Stimulated activated naive B cell treated with anti-CD40 and anti-IgM and Interleukin-4, amounts not matched to agents 10 μg/mL and 1 μg/mL and 100 μg/mL, for 72 hours (primary cell): ENCODE data around the gene AK4.
A peak's percentile ranks its signal among the peaks of the same experiment; 100 is the strongest.

ENCODE experiments used
- ATAC-seq, 2 donors: fragments of 150-1000 bp; cut with Tn5 transposase; replicated peaks; 2 replicates each; pipeline ENCODE4 v1.10.0; 2021; ENCODE audit warnings: moderate library complexity in 1 of 2
- DNase-seq: peaks from one replicate; pipeline ENCODE4 v3.0.0; 2021
- H3K27ac Mint-ChIP-seq: one replicate; pipeline ENCODE4 v1.8.0; 2022; ENCODE audit warnings: mild to moderate bottlenecking, mixed read lengths
- H3K27me3 Mint-ChIP-seq, 2 donors: one replicate each; pipeline ENCODE4 v1.8.0; 2022; ENCODE audit warnings: mixed read lengths in 2 of 2
- H3K36me3 Mint-ChIP-seq, 2 donors: one replicate each; pipeline ENCODE4 v1.8.0; 2022; ENCODE audit warnings: mixed read lengths in 2 of 2, mild to moderate bottlenecking in 1 of 2
- H3K4me1 Mint-ChIP-seq, 2 donors: one replicate each; pipeline ENCODE4 v1.8.0; 2022; ENCODE audit warnings: mixed read lengths in 2 of 2, mild to moderate bottlenecking in 1 of 2
- H3K4me3 Mint-ChIP-seq, 2 donors: one replicate each; pipeline ENCODE4 v1.8.0; 2022; ENCODE audit warnings: mild to moderate bottlenecking in 2 of 2, mixed read lengths in 2 of 2, moderate library complexity in 1 of 2
- H3K9me3 Mint-ChIP-seq, 2 donors: one replicate each; pipeline ENCODE4 v1.8.0; 2022; ENCODE audit warnings: mixed read lengths in 2 of 2, mild to moderate bottlenecking in 1 of 2

Gene AK4

DNA sequence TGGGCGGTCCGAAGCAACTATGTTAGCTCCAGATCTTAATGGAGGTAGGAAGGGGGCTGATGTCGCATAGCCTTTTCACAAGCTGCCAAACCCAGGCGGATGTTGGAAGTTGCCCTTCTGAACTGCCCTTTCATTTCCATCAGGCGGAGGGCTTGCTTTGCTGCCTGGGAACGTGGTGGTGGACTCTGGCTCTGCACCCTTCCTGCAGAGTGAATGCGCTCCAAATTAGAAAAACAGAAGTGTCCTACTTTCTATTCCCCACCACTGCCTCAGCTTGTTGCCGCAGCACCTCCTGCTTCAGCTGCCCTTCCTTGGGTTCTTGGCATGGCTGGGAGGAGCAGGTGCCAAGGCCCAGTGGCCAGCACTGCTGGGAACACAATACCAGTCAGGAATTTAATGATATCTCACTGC is 60.6 kb downstream of the AK4 start:
- ATAC-seq (no peak), DNase-seq (no peak)
- Mint-ChIP-seq H3K4me3 (no peak overlapping the region), H3K36me3 (no peaks in the 10 kb centered on the region), H3K27ac (no peak overlapping the region), H3K27me3 (peaks cover 0 to 4% of the 10 kb centered on the region in 2 donors), H3K9me3 (no peaks in the 10 kb centered on the region), H3K4me1 (peaks cover 0 to 10% of the 10 kb centered on the region in 2 donors)

DNA sequence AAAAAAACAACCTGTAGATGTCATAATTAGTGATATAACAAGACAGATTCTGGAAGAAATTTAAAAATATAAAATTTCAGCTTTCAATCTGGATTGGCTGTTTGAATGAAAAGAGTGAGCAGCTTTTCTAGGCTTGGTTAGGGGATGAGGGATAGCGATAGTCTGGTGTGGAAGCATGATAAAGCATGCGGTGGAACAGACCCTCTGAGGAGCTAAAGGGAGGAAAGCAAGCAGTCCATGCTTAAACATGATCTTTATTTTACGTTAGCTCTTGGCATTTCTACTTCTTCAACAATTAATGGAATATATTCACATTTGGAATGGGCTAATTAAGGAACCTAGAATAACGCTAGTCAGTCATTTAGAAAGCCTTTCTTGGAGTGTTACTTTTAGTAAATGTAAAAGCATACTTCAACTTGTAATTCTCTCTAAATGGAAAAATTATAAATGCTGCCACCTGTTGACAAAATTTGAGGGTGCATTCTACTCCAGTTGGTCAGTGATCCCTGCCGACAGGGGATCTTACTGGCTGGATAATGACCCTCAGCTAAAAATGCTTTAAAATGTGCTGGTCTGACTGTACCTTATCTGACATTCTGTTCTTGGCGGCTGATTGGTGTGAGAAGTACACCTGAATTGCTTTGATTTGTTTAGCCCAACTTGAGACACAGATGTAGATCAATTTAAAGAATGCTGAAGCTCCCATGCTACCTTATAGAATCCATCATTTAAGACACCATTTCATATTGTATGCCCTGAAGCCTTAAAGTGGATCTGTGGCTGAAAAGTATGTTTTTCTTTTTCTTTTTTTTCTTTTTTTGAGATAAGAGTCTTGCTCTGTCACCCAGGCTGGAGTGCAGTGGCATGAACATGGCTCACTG is 61.2 kb downstream of the AK4 start:
- H3K27me3 Mint-ChIP-seq: peaks cover 0 to 4% of the 10 kb centered on the region in 2 donors
- DNase-seq (no peak), ATAC-seq (peak; percentile 38 to 48)
- H3K4me3 Mint-ChIP-seq: no peak overlapping the region
- H3K27ac Mint-ChIP-seq: no peak overlapping the region
- peaks cover 0 to 10% of the 10 kb centered on the region in 2 donors for H3K4me1 Mint-ChIP-seq
- no peaks in the 10 kb centered on the region for H3K36me3 Mint-ChIP-seq
- no peaks in the 10 kb centered on the region for H3K9me3 Mint-ChIP-seq

DNA sequence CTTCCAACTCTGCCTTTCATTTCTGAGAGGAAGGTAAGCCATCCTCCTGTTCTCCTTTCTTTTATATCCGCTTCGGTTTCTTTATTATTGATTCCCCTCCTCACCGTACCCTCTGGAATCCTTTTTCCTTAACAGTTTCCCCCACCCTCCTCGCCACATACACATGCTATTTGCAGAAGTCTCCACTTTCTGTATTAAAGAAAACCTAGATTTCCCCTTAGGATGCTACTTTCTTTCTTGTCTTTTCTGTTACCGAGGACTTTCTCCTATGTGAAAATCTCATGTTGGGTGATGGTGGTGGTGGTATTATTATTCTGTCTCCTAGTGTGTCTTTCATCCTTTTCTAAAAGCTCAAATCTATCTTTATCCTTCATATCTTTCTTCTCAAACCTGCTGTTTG is 62.3 kb downstream of the AK4 start:
- Mint-ChIP-seq H3K4me1 (peaks cover 6 to 11% of the 10 kb centered on the region in 2 donors), H3K4me3 (no peak overlapping the region), H3K27me3 (peaks cover 0 to 4% of the 10 kb centered on the region in 2 donors), H3K27ac (no peak overlapping the region), H3K9me3 (no peaks in the 10 kb centered on the region), H3K36me3 (no peaks in the 10 kb centered on the region)
- DNase-seq (no peak), ATAC-seq (no peak)

DNA sequence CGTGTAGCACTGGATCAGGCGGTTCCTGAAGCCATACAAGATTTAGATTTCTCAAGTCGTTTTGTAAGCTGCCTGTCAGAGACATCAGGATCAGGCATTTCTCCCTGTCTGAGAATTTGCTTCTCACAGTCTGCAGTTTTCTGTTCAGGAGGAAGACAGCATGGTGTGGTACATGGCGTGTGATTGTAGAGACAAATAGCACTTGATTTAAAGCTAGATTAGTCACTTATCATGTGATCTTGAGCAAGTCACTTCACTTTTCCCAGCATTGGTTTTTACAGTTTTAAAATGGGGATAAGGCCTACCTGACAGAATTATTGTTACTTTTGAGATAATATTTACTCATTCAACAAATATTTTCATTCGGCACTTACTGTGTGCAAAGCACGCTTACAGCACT is 63.3 kb downstream of the AK4 start:
- no peak for DNase-seq
- H3K9me3 Mint-ChIP-seq: no peaks in the 10 kb centered on the region
- H3K27me3 Mint-ChIP-seq: peaks cover 0 to 4% of the 10 kb centered on the region in 2 donors
- H3K4me1 Mint-ChIP-seq: peaks cover 11 to 15% of the 10 kb centered on the region in 2 donors
- H3K4me3 Mint-ChIP-seq: no peak overlapping the region
- no peak overlapping the region for H3K27ac Mint-ChIP-seq
- ATAC-seq: no peak
- no peaks in the 10 kb centered on the region for H3K36me3 Mint-ChIP-seq

DNA sequence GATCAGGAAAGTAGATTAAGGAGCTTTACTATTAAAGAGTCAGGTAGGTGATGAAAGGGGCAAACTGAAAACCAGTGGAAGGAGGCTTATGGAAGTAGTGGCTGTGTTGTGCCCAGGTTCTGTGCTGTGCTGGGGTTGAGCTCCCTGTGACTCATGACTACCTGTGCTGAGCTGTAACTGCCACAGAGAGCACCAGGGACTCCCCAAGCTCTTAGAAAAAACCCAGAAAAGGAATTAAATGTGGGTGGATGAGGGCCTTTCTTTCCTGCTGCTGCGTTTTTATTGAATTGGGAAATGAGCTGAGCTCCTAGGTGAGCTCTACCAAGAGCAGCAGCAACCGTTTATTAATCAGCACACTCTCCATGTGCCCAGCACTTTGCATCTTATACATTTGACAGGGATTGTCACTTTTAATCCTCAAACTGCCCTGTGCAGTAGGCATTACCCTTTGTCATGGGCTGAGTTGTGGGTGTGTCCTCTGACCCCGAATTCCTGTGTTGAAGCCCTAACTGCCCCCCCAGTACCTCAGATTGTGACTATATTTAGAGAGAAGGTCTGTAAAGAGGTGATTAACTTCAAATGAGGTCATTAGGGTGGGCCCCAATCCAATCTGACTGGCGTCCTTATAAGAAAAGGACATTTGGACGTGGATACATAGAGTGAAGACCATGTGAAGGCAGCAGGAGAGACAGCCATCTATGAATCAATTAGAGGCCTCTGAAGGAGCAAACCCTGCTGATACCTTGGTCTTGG is 65.4 kb downstream of the AK4 start:
- H3K27me3 Mint-ChIP-seq: peaks cover 0 to 4% of the 10 kb centered on the region in 2 donors
- no peak overlapping the region for H3K4me3 Mint-ChIP-seq
- no peaks in the 10 kb centered on the region for H3K36me3 Mint-ChIP-seq
- DNase-seq (no peak), ATAC-seq (peak; percentile 56 to 75)
- no peak overlapping the region for H3K27ac Mint-ChIP-seq
- peaks cover 9 to 11% of the 10 kb centered on the region in 2 donors for H3K4me1 Mint-ChIP-seq
- no peaks in the 10 kb centered on the region for H3K9me3 Mint-ChIP-seq

DNA sequence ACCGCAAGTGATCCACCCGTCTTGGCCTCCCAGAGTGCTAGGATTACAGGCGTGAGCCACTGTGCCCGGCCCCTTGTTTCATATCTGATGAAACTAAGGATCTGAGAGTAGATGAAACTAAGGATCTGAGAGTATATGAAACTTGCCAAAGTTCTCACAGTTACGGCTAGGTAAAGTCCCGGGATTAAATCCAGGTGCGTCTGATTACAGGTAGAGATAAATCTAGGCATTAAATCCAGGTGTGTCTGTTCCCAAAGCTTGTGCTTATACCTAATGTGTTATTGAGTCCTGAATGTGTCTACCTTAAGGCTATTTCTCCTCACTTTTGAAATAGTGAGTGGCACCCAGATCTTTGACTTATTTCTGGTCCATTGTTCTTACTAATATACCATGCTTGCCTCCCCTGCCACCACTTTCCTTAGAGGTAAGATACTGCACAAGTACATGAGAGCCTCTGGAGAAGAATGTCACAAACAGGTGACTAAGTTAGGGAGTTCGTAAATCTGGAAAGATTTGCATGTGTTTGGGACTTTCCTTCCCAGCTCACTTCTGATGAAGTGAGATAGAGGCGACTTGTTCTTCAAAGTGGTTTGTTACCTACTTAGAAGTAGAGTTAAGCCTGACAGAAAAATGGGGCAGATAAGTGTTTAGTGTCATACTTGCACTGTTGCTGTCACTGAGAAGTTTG is 66.5 kb downstream of the AK4 start:
- Mint-ChIP-seq H3K27me3 (peaks cover 0 to 4% of the 10 kb centered on the region in 2 donors), H3K4me1 (peaks cover 9 to 11% of the 10 kb centered on the region in 2 donors), H3K9me3 (no peaks in the 10 kb centered on the region), H3K36me3 (no peaks in the 10 kb centered on the region), H3K27ac (no peak overlapping the region), H3K4me3 (no peak overlapping the region)
- DNase-seq: no peak
- peak in 1 of 2 donors; percentile 18 for ATAC-seq

DNA sequence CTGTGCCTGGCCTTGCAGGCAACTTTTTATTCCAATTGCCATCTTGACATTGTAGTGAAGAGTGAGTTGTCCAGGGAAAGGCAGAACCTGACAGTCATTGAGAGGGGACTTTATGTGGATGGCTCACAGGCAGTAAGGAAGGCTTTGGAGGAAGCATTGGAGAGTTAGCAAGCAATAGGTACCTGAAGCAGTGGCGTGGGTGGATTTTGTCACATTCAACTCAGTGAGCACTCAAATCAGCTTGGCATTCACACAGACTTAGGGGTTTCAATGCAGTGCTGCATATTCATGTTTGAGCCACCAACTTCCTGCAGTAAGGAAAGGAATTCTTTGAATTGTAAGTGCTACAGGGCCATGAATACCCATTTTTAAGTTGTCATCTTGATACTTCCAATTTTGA is 69.0 kb downstream of the AK4 start:
- Mint-ChIP-seq H3K27me3 (peaks cover 0 to 4% of the 10 kb centered on the region in 2 donors), H3K4me1 (peaks cover 9 to 11% of the 10 kb centered on the region in 2 donors), H3K27ac (no peak overlapping the region), H3K4me3 (no peak overlapping the region), H3K36me3 (no peaks in the 10 kb centered on the region), H3K9me3 (no peaks in the 10 kb centered on the region)
- DNase-seq (no peak), ATAC-seq (no peak)

DNA sequence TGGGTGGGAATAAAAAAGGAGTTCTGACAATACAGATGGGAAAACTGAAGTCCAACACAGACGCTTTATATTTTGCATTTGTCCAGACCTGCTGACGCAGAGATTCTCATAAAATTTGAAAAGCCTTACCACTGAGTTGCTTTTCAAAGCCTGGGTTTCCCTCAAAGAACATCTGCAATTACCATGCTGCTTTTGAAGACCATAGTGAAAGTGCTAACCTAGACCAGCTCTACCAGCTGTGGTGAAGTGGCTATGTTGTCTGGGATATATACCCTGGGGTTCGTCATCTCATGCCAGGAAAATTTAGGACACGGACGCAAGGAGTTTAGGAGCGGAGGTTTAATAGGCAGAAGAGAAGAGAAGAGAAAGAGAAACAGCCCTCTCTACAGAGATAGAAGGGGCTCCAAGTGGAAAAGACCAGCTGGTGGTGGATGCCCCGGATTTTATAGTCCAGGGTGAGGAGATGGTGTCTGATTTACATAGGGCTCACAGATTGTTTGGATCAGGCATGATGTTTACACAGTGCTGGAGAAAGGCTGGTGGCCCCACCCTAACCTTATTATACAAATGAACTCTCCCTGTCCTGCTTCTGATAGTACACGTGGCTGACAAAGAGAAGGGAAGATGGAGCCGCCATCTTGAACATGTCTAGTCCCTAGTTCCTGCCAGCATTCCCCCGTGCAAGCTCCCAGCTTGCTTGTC is 73.8 kb downstream of the AK4 start:
- ATAC-seq (no peak), DNase-seq (no peak)
- Mint-ChIP-seq H3K27me3 (peaks cover 0 to 4% of the 10 kb centered on the region in 2 donors), H3K4me3 (no peak overlapping the region), H3K27ac (no peak overlapping the region), H3K4me1 (no peaks in the 10 kb centered on the region), H3K9me3 (no peaks in the 10 kb centered on the region), H3K36me3 (no peaks in the 10 kb centered on the region)

DNA sequence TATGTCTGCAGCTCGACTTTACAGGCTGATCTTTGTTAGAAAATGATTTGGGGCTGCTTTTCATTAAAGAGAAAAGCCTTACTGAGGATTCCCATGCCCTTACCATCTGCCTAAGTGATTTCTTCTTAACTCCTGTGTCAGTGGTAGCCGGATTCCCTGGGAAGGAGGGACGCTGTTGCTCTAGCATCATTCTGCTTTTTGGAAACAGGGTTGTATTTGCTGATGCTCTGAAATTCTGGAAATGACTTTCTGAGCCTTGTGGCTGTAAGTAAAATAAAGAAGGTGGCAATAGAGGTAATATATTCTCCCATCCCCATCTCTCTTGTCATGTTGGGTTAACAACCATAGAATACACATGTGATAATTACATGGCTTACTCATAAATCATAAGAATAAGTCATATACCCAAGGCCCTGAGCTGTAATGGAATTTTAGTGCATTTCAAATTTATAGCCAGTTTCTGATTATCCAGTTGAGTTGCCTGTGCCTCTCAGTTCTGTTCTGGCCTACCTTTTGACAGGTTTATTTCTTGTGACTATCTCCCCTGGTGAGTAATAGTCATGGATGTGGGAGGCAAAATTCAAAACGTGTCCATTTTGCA is 74.4 kb downstream of the AK4 start:
- DNase-seq: no peak
- no peak for ATAC-seq
- Mint-ChIP-seq H3K4me3 (no peak overlapping the region), H3K36me3 (no peaks in the 10 kb centered on the region), H3K9me3 (no peaks in the 10 kb centered on the region), H3K27me3 (peaks cover 0 to 4% of the 10 kb centered on the region in 2 donors), H3K27ac (no peak overlapping the region), H3K4me1 (no peaks in the 10 kb centered on the region)

DNA sequence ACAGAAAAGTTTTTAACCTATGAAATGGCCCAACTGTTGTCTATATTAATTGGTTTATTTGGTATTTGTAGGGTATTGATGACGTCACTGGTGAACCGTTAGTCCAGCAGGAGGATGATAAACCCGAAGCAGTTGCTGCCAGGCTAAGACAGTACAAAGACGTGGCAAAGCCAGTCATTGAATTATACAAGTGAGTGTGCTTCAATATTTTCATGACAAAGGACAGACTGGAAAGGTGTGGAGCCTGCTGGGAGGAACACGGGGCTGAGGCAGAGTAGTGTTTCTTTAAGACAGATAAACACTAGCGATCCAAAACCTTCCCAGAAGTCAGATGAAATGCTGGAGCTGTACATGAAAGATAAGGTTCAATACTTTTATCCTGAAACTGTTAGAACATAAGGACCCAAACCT is 76.7 kb downstream of the AK4 start:
- Mint-ChIP-seq H3K27ac (no peak overlapping the region), H3K9me3 (no peaks in the 10 kb centered on the region), H3K4me3 (no peak overlapping the region), H3K36me3 (no peaks in the 10 kb centered on the region), H3K27me3 (peaks cover under 1 to 6% of the 10 kb centered on the region in 2 donors), H3K4me1 (no peaks in the 10 kb centered on the region)
- DNase-seq (no peak), ATAC-seq (no peak)

DNA sequence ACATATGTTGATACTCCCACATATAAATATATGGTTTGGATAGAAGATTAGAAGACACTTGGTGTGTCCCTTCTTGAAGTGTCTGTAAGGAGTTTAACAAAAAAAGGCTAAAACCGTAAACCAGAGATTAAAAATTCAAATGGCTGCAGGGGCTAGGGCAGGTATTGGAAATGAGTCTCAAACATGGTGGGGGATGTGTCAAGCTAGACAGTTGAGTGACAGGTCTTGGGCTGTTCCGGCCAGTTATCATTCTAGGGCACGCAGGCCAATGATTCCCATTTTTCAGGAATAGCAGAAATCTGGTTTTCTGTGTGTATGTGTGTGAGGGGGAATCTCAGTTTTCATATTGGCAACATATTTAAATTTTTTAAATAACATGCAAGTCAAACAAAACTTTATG is 77.2 kb downstream of the AK4 start:
- ATAC-seq (no peak), DNase-seq (no peak)
- H3K9me3 Mint-ChIP-seq: no peaks in the 10 kb centered on the region
- H3K27me3 Mint-ChIP-seq: peaks cover 5 to 10% of the 10 kb centered on the region in 2 donors
- H3K4me1 Mint-ChIP-seq: peaks cover 0 to 3% of the 10 kb centered on the region in 2 donors
- no peak overlapping the region for H3K4me3 Mint-ChIP-seq
- H3K36me3 Mint-ChIP-seq: no peaks in the 10 kb centered on the region
- no peak overlapping the region for H3K27ac Mint-ChIP-seq

DNA sequence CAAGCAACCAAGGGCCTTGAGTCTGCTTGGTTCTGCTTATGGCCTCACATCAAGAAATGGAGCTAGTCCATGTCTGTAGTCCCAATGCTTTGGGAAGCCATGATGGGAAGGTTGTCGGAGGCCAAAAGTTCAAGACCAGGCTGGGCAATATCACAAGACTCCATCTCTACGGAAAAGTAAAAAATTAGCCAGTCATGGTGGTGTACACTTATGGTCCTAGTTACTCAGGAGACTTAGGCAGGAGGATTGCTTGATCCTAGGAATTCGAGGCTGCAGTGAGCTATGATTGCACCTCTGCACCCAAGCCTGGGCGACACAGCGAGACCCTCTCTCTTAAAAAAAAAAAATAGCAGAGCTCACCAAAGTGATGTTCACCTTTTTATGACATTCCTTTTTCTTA is 81.2 kb downstream of the AK4 start:
- Mint-ChIP-seq H3K4me3 (no peak overlapping the region), H3K4me1 (peaks cover 7 to 10% of the 10 kb centered on the region in 2 donors), H3K27me3 (peaks cover 5 to 13% of the 10 kb centered on the region in 2 donors)

DNA sequence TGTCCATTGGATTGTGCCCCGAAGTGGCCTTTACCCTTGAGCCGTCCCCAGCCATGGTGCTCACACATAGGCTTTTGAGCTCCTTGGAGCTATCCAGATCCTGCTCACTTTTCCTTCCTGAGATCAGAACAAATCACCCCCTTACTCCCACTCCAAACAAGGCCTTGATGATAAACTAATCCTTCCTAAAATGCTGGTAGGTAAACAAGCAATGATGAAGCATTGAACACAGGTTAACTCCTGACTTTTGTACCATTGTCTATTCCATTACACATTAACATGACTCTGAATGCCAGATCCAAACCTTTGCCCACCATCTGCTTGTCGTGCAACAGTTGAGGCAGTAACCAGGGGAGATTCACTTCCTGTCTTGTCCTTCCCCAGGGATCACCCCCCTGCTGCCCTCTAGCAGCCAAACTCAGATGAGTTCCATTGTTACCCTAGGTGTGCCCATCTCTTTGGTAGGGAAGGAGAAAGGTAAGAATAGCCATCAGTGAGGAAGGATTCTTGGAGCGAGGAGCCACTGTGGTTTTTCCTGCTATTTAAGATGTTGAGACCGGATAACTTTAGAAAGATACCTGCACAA is 81.8 kb downstream of the AK4 start:
- H3K27me3 Mint-ChIP-seq: peaks cover 5 to 16% of the 10 kb centered on the region in 2 donors
- ATAC-seq: no peak
- no peaks in the 10 kb centered on the region for H3K9me3 Mint-ChIP-seq

More for the DNA sequence above, 81.2 kb downstream of the AK4 start:
- ATAC-seq: no peak
- no peaks in the 10 kb centered on the region for H3K36me3 Mint-ChIP-seq
- H3K27ac Mint-ChIP-seq: no peak overlapping the region
- DNase-seq: no peak
- H3K9me3 Mint-ChIP-seq: no peaks in the 10 kb centered on the region

More for the DNA sequence above, 81.8 kb downstream of the AK4 start:
- Mint-ChIP-seq H3K36me3 (no peaks in the 10 kb centered on the region), H3K27ac (no peak overlapping the region), H3K4me3 (no peak overlapping the region), H3K4me1 (peaks cover 7 to 10% of the 10 kb centered on the region in 2 donors)
- DNase-seq: no peak
